Esophagus muscularis mucosa (tissue), 4 donors: Measurements from ENCODE around the gene MRPL43. TPM values are rescaled to one million over a fixed set of nuclear protein-coding genes. Genes with fewer than 3 reads are reported as not detected.

ENCODE experiments used
- DNase-seq: peaks from one replicate; pipeline ENCODE4 v3.0.0-alpha.2; 2017; ENCODE audit errors: extremely low spot score
- H3K27ac ChIP-seq, 4 donors: fragments of 200-600 bp; sonication (generic); replicated peaks in 1 of 4; 1 replicate in 3 of 4; 2 replicates in 1 of 4; pipeline ENCODE4 v1.5.1; 2016 to 2019; ENCODE audit warnings: mild to moderate bottlenecking in 1 of 4
- H3K27me3 ChIP-seq, 4 donors: fragments of 200-600 bp; sonication (generic); one replicate each; pipeline versions ENCODE4 v1.5.1 to v1.6.0; 2016 to 2019
- H3K36me3 ChIP-seq, 4 donors: fragments of 200-600 bp; sonication (generic); one replicate each; pipeline ENCODE4 v1.5.1; 2016 to 2019
- H3K4me1 ChIP-seq, 4 donors: fragments of 200-600 bp; sonication (generic); one replicate each; pipeline ENCODE4 v1.5.1; 2016 to 2019
- H3K4me3 ChIP-seq, 4 donors: fragments of 200-600 bp; sonication (generic); 1 replicate in 2 of 4; 2 replicates in 2 of 4; pipeline ENCODE4 v1.5.1; 2016 to 2019; ENCODE audit warnings: mild to moderate bottlenecking in 4 of 4, moderate library complexity in 1 of 4
- H3K9me3 ChIP-seq, 4 donors: fragments of 200-600 bp; sonication (generic); 1 replicate in 3 of 4; 2 replicates in 1 of 4; pipeline ENCODE4 v1.5.1; 2016 to 2019
- CTCF ChIP-seq, 3 experiments: fragments of 200-600 bp in 2 of 3; fragments of 450-650 bp in 1 of 3; sonication (generic) in 2 of 3; IDR thresholded peaks; one replicate each; pipeline ENCODE4 v1.5.1; 2017 to 2019; ENCODE audit warnings: antibody characterized with exemption in 3 of 3, mild to moderate bottlenecking in 2 of 3, moderate library complexity in 1 of 3
- EP300 ChIP-seq: sonication (generic); formaldehyde crosslinking; IDR thresholded peaks from one replicate; pipeline ENCODE4 v1.6.1; 2017; ENCODE audit warnings: antibody characterized with exemption
- POLR2A ChIP-seq: fragments of 450-650 bp; IDR thresholded peaks from one replicate; pipeline ENCODE4 v1.6.1; 2017; ENCODE audit warnings: antibody characterized with exemption, moderate library complexity, mild to moderate bottlenecking, low read depth
- POLR2AphosphoS5 ChIP-seq, 2 donors: sonication (generic); formaldehyde crosslinking; IDR thresholded peaks; one replicate each; pipeline ENCODE4 v1.6.1; 2017; ENCODE audit warnings: antibody characterized with exemption in 2 of 2
- WGBS: methylation state at CpG from one replicate; pipeline ENCODE4 v1.1.5; 2018; 5-methylcytosine and 5-hydroxymethylcytosine counted together
- intact Hi-C: fragments of 100-400 bp; cut with DNase I; formaldehyde crosslinking; loops from one replicate; pipeline ENCODE4 v1.15.1; 2023
- total RNA-seq, 4 donors: library from RNA; depleted of rRNA; stranded (reverse); fragments of >200 nt; gene quantifications; one replicate each; pipeline versions ENCODE4 v1.1.0 to v1.2.1, GENCODE V29; 2016

The MRPL43 gene
- total RNA-seq, 4 donors from 2014 or later, result 54.4 to 98.8 (median 82.4) TPM

- intact Hi-C loops, result no loop called here
- WGBS, result 20% methylated on average over 7 of the region's 25 CpGs
- Histone ChIP-seq H3K27ac (peak overlapping the region; percentile 94 to 99 (median 96)), H3K27me3 (no peaks in the 10 kb centered on the region), H3K36me3 (peaks cover 5 to 13% (median 13%) of the 10 kb centered on the region in 4 donors), H3K4me3 (peak overlapping the region; percentile 74 to 85 (median 80)), H3K9me3 (no peaks in the 10 kb centered on the region), H3K4me1 (peaks cover 23 to 37% (median 31%) of the 10 kb centered on the region in 4 donors)
- DNase-seq, result no peak
- TF ChIP-seq POLR2AphosphoS5 (IDR thresholded peaks at IDR 0.05) (no peak), EP300 (no peak), POLR2A (no peak), CTCF (IDR thresholded peaks at IDR 0.05) (no peak)
Observed at GRCh38 chr10:101030496-101031127, 43.3 kb upstream of the MRPL43 start.

- Histone ChIP-seq H3K4me3 (no peak overlapping the region), H3K4me1 (peaks cover 23 to 37% (median 31%) of the 10 kb centered on the region in 4 donors), H3K27me3 (no peaks in the 10 kb centered on the region), H3K9me3 (no peaks in the 10 kb centered on the region), H3K36me3 (peaks cover 0 to 4% (median 4%) of the 10 kb centered on the region in 4 donors), H3K27ac (no peak overlapping the region)
- TF ChIP-seq POLR2A (no peak), POLR2AphosphoS5 (IDR thresholded peaks at IDR 0.05) (no peak), CTCF (IDR thresholded peaks at IDR 0.05) (no peak), EP300 (no peak)
- intact Hi-C loops, result loop anchor here (5.0 kb wide), 1 partner anchor 42 kb away; the partner anchor contains the start of genes MRPL43 and TWNK
- WGBS, result 55% methylated on average over 20 of the region's 27 CpGs
- no peak for DNase-seq
Observed at GRCh38 chr10:101029520-101030295, 42.4 kb upstream of the MRPL43 start.

- no peak for DNase-seq
- no peak overlapping the region for H3K4me3 ChIP-seq
- H3K27me3 ChIP-seq, result no peaks in the 10 kb centered on the region
- TF ChIP-seq CTCF (IDR thresholded peaks at IDR 0.05) (no peak), EP300 (no peak), POLR2AphosphoS5 (IDR thresholded peaks at IDR 0.05) (no peak), POLR2A (no peak)
- WGBS, result 73% methylated on average over 6 of the region's 7 CpGs
- H3K9me3 ChIP-seq, result no peaks in the 10 kb centered on the region
- no peak overlapping the region for H3K27ac ChIP-seq
- H3K36me3 ChIP-seq, result no peaks in the 10 kb centered on the region
- peaks cover 20 to 32% (median 26%) of the 10 kb centered on the region in 4 donors for H3K4me1 ChIP-seq
- intact Hi-C loops, result loop anchor here (5.0 kb wide), 1 partner anchor 41 kb away; the partner anchor contains the start of genes MRPL43 and TWNK
Observed at GRCh38 chr10:101028446-101029337, 41.4 kb upstream of the MRPL43 start.

- Histone ChIP-seq H3K4me3 (no peak overlapping the region), H3K4me1 (peaks cover 8 to 20% (median 13%) of the 10 kb centered on the region in 4 donors), H3K27ac (no peak overlapping the region), H3K9me3 (no peaks in the 10 kb centered on the region), H3K36me3 (no peaks in the 10 kb centered on the region), H3K27me3 (peaks cover 0 to under 1% (median 0%) of the 10 kb centered on the region in 4 donors)
- 77% methylated on average over 10 of the region's 10 CpGs for WGBS
- intact Hi-C loops, result loop anchor here (5.0 kb wide), 1 partner anchor 40 kb away; the partner anchor contains the start of genes MRPL43 and TWNK
- TF ChIP-seq POLR2A (no peak), POLR2AphosphoS5 (IDR thresholded peaks at IDR 0.05) (no peak)
- no peak for DNase-seq
Observed at GRCh38 chr10:101027106-101027720, 39.9 kb upstream of the MRPL43 start.
